Thyroid gland (tissue), 4 donors: Measurements from ENCODE around the gene RIT2. TPM values are rescaled to one million over a fixed set of nuclear protein-coding genes. Genes with fewer than 3 reads are reported as not detected.

Experiments used
- DNase-seq, 2 donors: peaks; one replicate each; pipeline ENCODE4 v3.0.0-alpha.2; 2019
- H3K27ac ChIP-seq, 3 donors: fragments of 200-600 bp; sonication (generic); 1 replicate in 2 of 3; 2 replicates in 1 of 3; pipeline ENCODE4 v1.5.1; 2016 to 2019; ENCODE audit warnings: mild to moderate bottlenecking in 1 of 3, moderate library complexity in 1 of 3
- H3K27me3 ChIP-seq: fragments of 200-600 bp; sonication (generic); one replicate; pipeline ENCODE4 v1.5.1; 2019
- H3K36me3 ChIP-seq, 2 donors: fragments of 200-600 bp; sonication (generic); one replicate each; pipeline ENCODE4 v1.5.1; 2016 to 2019
- H3K4me1 ChIP-seq, 2 donors: fragments of 200-600 bp; sonication (generic); one replicate each; pipeline ENCODE4 v1.5.1; 2017 to 2019
- H3K4me3 ChIP-seq, 3 donors: fragments of 200-600 bp; sonication (generic); replicated peaks in 1 of 3; 1 replicate in 2 of 3; 2 replicates in 1 of 3; pipeline ENCODE4 v1.5.1; 2016; ENCODE audit warnings: mild to moderate bottlenecking in 1 of 3
- H3K9me3 ChIP-seq: fragments of 200-600 bp; sonication (generic); one replicate; pipeline ENCODE4 v1.5.1; 2017
- CTCF ChIP-seq, 6 experiments: fragments of 200-600 bp in 3 of 6; fragments of 450-650 bp in 3 of 6; sonication (generic) in 3 of 6; IDR thresholded peaks; one replicate each; pipeline ENCODE4 v1.5.1; 2016 to 2019; ENCODE audit warnings: antibody characterized with exemption in 6 of 6, mild to moderate bottlenecking in 2 of 6, inconsistent platforms in 1 of 6, moderate library complexity in 1 of 6
- POLR2A ChIP-seq, 2 donors: fragments of 450-650 bp; IDR thresholded peaks; one replicate each; pipeline ENCODE4 v1.6.1; 2017; ENCODE audit warnings: antibody characterized with exemption in 2 of 2, mild to moderate bottlenecking in 2 of 2, moderate library complexity in 1 of 2
- WGBS, 2 donors: methylation state at CpG; one replicate each; pipeline ENCODE4 v1.1.5; 2017; 5-methylcytosine and 5-hydroxymethylcytosine counted together
- intact Hi-C: fragments of 100-400 bp; cut with DNase I; formaldehyde crosslinking; loops from one replicate; pipeline ENCODE4 v1.15.1; 2023
- total RNA-seq, 4 donors: library from RNA; depleted of rRNA; stranded (reverse); fragments of >200 nt; gene quantifications; one replicate each; pipeline ENCODE4 v1.2.3, GENCODE V29; 2016

RIT2 gene
- total RNA-seq, 4 donors from 2014 or later = not detected

- Histone ChIP-seq H3K4me3 (no peak overlapping the region), H3K27ac (no peak overlapping the region), H3K36me3 (no peaks in the 10 kb centered on the region), H3K4me1 (no peaks in the 10 kb centered on the region), H3K27me3 (no peaks in the 10 kb centered on the region), H3K9me3 (no peaks in the 10 kb centered on the region)
- DNase-seq = no peak
- WGBS, 2 donors = 28% methylated on average over 4 of the region's 4 CpGs
- TF ChIP-seq CTCF (IDR thresholded peaks at IDR 0.05) = no peak
- no peak for TF ChIP-seq POLR2A (IDR thresholded peaks at IDR 0.05)
- intact Hi-C loops = no loop called here
Observed at GRCh38 chr18:42977982-42978637, 137.4 kb downstream of the RIT2 start.

- Histone ChIP-seq H3K4me1 (no peaks in the 10 kb centered on the region), H3K27me3 (no peaks in the 10 kb centered on the region), H3K27ac (no peak overlapping the region), H3K9me3 (no peaks in the 10 kb centered on the region), H3K36me3 (no peaks in the 10 kb centered on the region), H3K4me3 (no peak overlapping the region)
- WGBS, 2 donors = 54 to 65% methylated on average over 3 of the region's 3 CpGs
- no peak for DNase-seq
- no peak for TF ChIP-seq CTCF (IDR thresholded peaks at IDR 0.05)
- TF ChIP-seq POLR2A (IDR thresholded peaks at IDR 0.05) = no peak
- intact Hi-C loops = no loop called here
Observed at GRCh38 chr18:42976869-42977590, 138.5 kb downstream of the RIT2 start.

- Histone ChIP-seq H3K4me1 (no peaks in the 10 kb centered on the region), H3K9me3 (no peaks in the 10 kb centered on the region), H3K27me3 (no peaks in the 10 kb centered on the region), H3K36me3 (no peaks in the 10 kb centered on the region), H3K27ac (no peak overlapping the region), H3K4me3 (no peak overlapping the region)
- TF ChIP-seq CTCF (IDR thresholded peaks at IDR 0.05) (no peak), POLR2A (IDR thresholded peaks at IDR 0.05) (no peak)
- DNase-seq = no peak
- intact Hi-C loops = no loop called here
- 75 to 84% methylated on average over 2 of the region's 2 CpGs for WGBS, 2 donors
Observed at GRCh38 chr18:42969366-42969765, 146.1 kb downstream of the RIT2 start.

- no peak for DNase-seq
- H3K4me3 ChIP-seq = no peak overlapping the region
- intact Hi-C loops = no loop called here
- WGBS, 2 donors = 88 to 94% methylated on average over 3 of the region's 3 CpGs
- no peak overlapping the region for H3K27ac ChIP-seq
- TF ChIP-seq POLR2A (IDR thresholded peaks at IDR 0.05) (no peak), CTCF (IDR thresholded peaks at IDR 0.05) (no peak)
- H3K4me1 ChIP-seq = no peaks in the 10 kb centered on the region
- no peaks in the 10 kb centered on the region for H3K9me3 ChIP-seq
- H3K27me3 ChIP-seq = no peaks in the 10 kb centered on the region
- H3K36me3 ChIP-seq = no peaks in the 10 kb centered on the region
Observed at GRCh38 chr18:42961298-42961697, 154.2 kb downstream of the RIT2 start.

GRCh38 chr18:42959528-42959927, 156.0 kb downstream of the RIT2 start:
- TF ChIP-seq POLR2A (IDR thresholded peaks at IDR 0.05) (no peak), CTCF (IDR thresholded peaks at IDR 0.05) (no peak)
- WGBS, 2 donors = 73 to 77% methylated on average over 2 of the region's 2 CpGs
- H3K36me3 ChIP-seq = no peaks in the 10 kb centered on the region

More at GRCh38 chr18:42959528-42959927, 156.0 kb downstream of the RIT2 start:
- intact Hi-C loops = no loop called here
- no peak for DNase-seq
- no peak overlapping the region for H3K4me3 ChIP-seq
- H3K4me1 ChIP-seq = no peaks in the 10 kb centered on the region
- no peaks in the 10 kb centered on the region for H3K9me3 ChIP-seq
- H3K27me3 ChIP-seq = no peaks in the 10 kb centered on the region
- no peak overlapping the region for H3K27ac ChIP-seq
